Activated CD4-positive, alpha-beta T cell treated with anti-CD3 and anti-CD28 coated beads, Interleukin-2, Interleukin-6, amounts not matched to agents 100 ng/mL and 50 ng/mL, durations not matched to agents 16 hours and 8 hours (primary cell): Measurements from ENCODE around the gene UBTD1.
A peak's percentile ranks its signal among the peaks of the same experiment; 100 is the strongest.
"Not testable (repeated sequence)": the region's sequence is repeated elsewhere in the genome, so short reads cannot be mapped to it uniquely, and the experiment has no call there.

Experiments used
- DNase-seq: peaks from one replicate; pipeline ENCODE4 v3.0.0-alpha.2; 2020

The UBTD1 gene

GRCh38 chr10:97517096-97517750, 18.5 kb downstream of the UBTD1 start:
- no peak for DNase-seq

- DNase-seq, result no peak
Measured at GRCh38 chr10:97517778-97518300, 19.1 kb downstream of the UBTD1 start.

- no peak for DNase-seq
Measured at GRCh38 chr10:97518301-97519043, 19.7 kb downstream of the UBTD1 start.

- no peak for DNase-seq
Measured at GRCh38 chr10:97519342-97519741, 20.6 kb downstream of the UBTD1 start.

DNA sequence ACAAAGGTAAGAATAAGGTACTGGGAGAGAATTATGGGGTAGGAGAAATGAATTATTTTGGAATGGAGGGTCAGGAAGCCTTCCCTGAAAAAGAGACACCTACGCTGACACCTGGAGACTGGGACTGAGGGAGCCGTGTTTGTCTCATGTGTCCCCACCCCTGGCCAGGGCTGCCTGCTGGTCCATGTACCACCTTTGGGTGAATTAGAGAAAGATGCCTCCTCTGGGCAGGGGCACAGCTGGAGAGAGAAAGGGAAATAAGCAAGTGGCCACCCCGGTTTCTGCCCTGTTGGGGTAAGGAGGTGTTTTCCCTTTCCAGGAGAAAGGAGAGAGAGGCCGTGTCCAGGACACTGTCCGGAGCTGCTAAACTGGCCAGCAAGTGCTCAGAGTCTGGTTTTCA, 21.8 kb downstream of the UBTD1 start:
- DNase-seq, result no peak

- no peak for DNase-seq
Measured at GRCh38 chr10:97520978-97521761, 22.4 kb downstream of the UBTD1 start.

DNA sequence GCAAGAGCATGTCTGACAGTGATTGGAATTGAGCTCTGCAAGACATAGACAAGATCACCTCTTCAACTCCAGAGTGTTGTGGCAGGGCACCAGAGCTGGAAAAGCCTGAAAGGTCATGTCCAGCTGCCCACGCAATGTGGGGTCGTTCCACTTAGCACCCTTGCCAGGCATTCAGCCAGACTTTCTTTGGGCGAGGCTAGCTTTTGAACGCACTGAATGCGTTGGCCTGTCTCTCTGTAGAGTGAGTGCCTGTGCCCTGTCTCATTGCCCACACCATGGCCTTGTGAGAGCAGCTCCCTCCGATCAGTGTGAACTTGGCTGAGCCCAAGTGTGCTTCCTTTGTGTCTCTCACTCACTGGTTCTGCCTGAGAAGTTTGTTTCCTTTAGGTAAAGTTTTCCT, 23.3 kb downstream of the UBTD1 start:
- no peak for DNase-seq

DNA sequence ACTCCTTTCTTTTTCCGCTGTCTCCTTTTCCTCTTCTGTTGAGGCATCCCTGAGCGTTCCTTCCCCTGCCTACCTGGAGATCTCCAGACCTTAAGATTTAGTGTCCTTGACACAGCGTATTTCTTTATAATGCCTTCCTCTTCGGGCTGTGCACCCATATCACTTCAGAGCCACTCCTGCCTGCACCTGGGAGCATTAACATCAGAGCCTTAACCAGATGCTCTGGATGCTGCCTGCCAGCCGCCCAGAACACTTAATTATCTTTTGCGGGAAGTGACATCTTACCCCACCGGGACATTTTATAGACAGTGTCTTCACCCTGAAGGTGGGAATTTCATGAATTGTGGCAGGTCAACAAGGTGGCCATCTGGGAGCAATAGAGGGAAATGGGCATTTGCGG, 24.2 kb downstream of the UBTD1 start:
- DNase-seq, result no peak

GRCh38 chr10:97525086-97525485, 26.4 kb downstream of the UBTD1 start:
- DNase-seq, result no peak

DNA sequence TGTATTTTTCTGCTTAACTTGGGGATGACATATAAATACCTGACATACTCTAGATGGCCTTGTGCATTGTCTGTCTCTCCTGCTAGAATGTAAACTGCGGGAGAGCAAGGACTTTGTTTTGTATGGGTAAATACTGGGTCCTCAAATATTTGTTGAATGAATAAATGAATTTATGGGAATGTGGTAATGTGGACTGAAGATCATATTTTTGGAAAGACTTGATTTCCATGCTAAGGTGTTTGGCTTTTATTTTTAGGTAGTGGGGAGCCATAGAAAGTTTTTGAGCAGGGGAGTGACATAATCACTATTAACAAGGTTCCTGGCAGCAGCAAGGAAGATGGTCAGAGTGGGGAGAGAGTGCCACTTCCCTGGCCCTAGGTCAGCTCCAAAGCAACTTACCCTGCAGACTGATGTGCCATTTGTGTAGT, 27.0 kb downstream of the UBTD1 start:
- no peak for DNase-seq

GRCh38 chr10:97528876-97529275, 30.2 kb downstream of the UBTD1 start:
- DNase-seq, result not testable (repeated sequence)

GRCh38 chr10:97529685-97530465, 31.2 kb downstream of the UBTD1 start:
- no peak for DNase-seq

- DNase-seq, result no peak
Measured at GRCh38 chr10:97531401-97531986, 32.8 kb downstream of the UBTD1 start.

DNA sequence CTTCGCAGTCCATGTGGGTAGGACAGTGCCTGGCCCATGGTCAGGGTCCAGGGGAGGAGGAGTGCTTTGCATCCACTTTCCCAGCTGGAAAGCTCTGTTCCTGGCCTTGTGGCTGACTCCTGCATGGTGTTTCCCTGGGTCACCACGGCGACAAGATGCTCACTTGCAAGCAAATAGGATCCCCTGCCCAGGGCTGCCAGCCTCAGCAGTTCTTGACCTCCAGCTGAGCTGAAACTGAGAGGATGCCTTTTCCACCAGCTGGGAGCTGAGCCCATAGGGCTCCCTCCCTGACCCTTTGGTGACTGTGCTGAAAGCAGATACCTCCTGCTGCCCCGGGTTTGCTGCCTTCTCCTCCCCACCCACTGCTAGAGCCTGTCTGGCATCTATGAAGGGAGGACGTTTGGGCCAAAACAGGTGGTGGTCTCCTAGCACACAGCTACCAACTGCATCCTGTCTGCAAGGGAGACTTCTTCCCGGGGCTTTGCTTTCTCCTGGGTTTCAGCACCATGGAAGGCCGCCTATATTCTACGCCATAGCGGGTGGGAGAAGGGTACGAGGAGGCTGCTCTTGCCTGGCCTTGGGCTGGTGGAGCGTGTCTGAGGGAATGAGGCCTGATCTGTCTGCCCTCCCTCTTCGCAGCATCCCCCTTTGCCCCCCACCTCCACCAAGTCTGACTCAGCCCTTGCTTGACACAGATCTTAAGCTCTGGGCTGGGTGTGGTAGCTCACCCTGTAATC, 34.4 kb downstream of the UBTD1 start:
- no peak for DNase-seq

GRCh38 chr10:97533888-97534287, 35.2 kb downstream of the UBTD1 start:
- no peak for DNase-seq

- peak; percentile 60 for DNase-seq
Measured at GRCh38 chr10:97534746-97535367, 36.1 kb downstream of the UBTD1 start.

- no peak for DNase-seq
Measured at GRCh38 chr10:97537186-97537869, 38.6 kb downstream of the UBTD1 start.

DNA sequence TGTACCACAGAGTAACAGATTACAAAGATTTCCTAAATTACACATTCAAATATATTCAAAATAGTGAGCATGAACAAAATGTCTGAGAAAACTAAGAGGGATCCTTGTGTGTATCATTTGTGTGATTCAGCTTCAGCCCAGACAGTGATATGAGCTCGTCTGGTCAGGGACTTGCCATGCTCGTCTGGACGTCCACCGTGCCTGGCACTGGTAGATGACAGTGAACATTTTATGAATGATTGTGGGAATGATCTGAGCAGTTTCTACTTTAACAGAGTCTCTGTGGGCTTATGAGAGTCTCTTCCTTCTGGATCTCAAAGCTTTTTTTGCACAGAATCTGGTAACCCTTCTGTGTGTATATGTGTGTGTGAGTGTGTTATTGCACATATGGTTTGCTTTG, 39.7 kb downstream of the UBTD1 start:
- no peak for DNase-seq

DNA sequence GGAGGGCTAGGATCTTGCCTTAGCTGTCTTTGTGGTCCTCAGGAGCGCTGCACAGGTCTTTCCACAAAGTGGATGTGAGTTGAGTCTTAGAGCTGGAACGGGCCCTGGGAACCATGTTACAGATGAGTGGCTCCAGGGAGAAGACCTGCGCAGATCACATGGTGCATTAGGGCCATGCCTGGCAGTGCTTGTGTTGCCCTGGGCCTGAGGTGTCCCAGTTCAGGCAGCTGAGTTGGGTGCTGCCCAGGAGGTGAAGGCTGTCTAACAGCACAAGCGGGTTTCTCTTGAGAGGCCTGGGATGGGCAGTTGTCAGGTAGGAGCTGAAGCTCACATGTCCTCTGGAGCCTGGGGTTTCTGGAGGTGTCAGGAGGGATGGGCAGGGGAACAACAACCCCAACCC, 40.1 kb downstream of the UBTD1 start:
- DNase-seq, result no peak

DNA sequence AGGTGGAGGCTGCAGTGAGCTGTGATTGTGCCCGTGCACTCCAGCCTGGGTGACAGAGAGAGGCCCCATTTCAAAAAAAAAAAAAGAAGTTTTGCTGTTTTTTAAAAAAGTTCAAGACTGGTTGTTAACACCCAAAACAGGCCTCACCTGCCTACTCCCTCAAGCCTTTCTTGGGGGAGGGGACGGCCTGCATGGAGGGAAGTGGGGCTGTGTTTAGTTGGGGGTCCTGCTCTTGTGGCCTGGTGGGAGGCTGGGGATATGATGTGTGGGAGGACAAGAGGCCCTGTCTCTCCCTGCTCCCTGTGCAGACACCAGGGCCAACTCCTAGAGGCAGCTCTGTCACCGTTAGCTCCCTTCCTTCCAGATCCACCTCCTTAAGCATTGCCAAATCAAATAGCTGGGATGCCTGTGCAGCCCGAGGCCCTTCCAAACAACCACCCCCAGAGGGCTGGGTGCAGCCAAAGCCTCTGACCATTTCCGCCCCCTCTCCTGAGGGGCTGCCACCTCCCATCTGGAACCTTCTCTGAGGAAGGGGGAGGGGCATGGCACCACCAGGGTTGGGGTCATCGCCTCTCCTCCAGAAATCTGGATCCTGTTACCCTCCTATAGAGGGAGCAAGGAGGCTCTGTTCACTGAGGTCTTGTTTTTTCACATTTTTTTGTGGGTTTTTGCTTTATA, 40.9 kb downstream of the UBTD1 start:
- DNase-seq, result no peak
